ENCODE results near the gene SESN1. TPM values are rescaled to one million over a fixed set of nuclear protein-coding genes. Genes with fewer than 3 reads are reported as not detected.

Gene SESN1
- polyA plus RNA-seq, 2 donors, result 11.1 to 14.8 TPM

GRCh38 chr6:109071125-109071917 lies 23.3 kb downstream of the SESN1 start:
- Histone ChIP-seq H3K9me3 (ENCODE audit: control insufficient read depth in 2 of 2, insufficient read depth in 1 of 2, low read depth in 1 of 2, low read length in 1 of 2) (no peaks in the 10 kb centered on the region), H3K27me3 (ENCODE audit: control insufficient read depth in 1 of 2, insufficient read depth in 2 of 2, low read length in 2 of 2) (no peaks in the 10 kb centered on the region), H3K4me3 (ENCODE audit: low read depth in 1 of 2, low read length in 2 of 2) (no peak overlapping the region), H3K27ac (ENCODE audit: low read depth in 2 of 2, low read length in 1 of 2) (no peak overlapping the region), H3K4me1 (ENCODE audit: control insufficient read depth in 2 of 2, insufficient read depth in 2 of 2, low read length in 1 of 2) (no peaks in the 10 kb centered on the region), H3K36me3 (ENCODE audit: control insufficient read depth in 2 of 2, insufficient read depth in 2 of 2, low read length in 1 of 2) (no peaks in the 10 kb centered on the region)
- 50 to 60% methylated on average over 7 of the region's 7 CpGs for WGBS, 2 donors

GRCh38 chr6:109069746-109070145 lies 24.9 kb downstream of the SESN1 start:
- Histone ChIP-seq H3K36me3 (ENCODE audit: control insufficient read depth in 2 of 2, insufficient read depth in 2 of 2, low read length in 1 of 2) (no peaks in the 10 kb centered on the region), H3K4me3 (ENCODE audit: low read depth in 1 of 2, low read length in 2 of 2) (no peak overlapping the region), H3K4me1 (ENCODE audit: control insufficient read depth in 2 of 2, insufficient read depth in 2 of 2, low read length in 1 of 2) (no peaks in the 10 kb centered on the region), H3K27me3 (ENCODE audit: control insufficient read depth in 1 of 2, insufficient read depth in 2 of 2, low read length in 2 of 2) (no peaks in the 10 kb centered on the region), H3K9me3 (ENCODE audit: control insufficient read depth in 2 of 2, insufficient read depth in 1 of 2, low read depth in 1 of 2, low read length in 1 of 2) (no peaks in the 10 kb centered on the region), H3K27ac (ENCODE audit: low read depth in 2 of 2, low read length in 1 of 2) (no peak overlapping the region)
- 85 to 86% methylated on average over 2 of the region's 2 CpGs for WGBS, 2 donors

GRCh38 chr6:109062767-109063352 lies 31.8 kb downstream of the SESN1 start:
- Histone ChIP-seq H3K4me3 (ENCODE audit: low read depth in 1 of 2, low read length in 2 of 2) (no peak overlapping the region), H3K27me3 (ENCODE audit: control insufficient read depth in 1 of 2, insufficient read depth in 2 of 2, low read length in 2 of 2) (no peaks in the 10 kb centered on the region), H3K4me1 (ENCODE audit: control insufficient read depth in 2 of 2, insufficient read depth in 2 of 2, low read length in 1 of 2) (no peaks in the 10 kb centered on the region), H3K27ac (ENCODE audit: low read depth in 2 of 2, low read length in 1 of 2) (no peak overlapping the region), H3K9me3 (ENCODE audit: control insufficient read depth in 2 of 2, insufficient read depth in 1 of 2, low read depth in 1 of 2, low read length in 1 of 2) (no peaks in the 10 kb centered on the region), H3K36me3 (ENCODE audit: control insufficient read depth in 2 of 2, insufficient read depth in 2 of 2, low read length in 1 of 2) (no peaks in the 10 kb centered on the region)
- WGBS, 2 donors, result 85 to 92% methylated on average over 4 of the region's 4 CpGs

GRCh38 chr6:109062216-109062615 lies 32.4 kb downstream of the SESN1 start:
- H3K27me3 ChIP-seq (ENCODE audit: control insufficient read depth in 1 of 2, insufficient read depth in 2 of 2, low read length in 2 of 2), result no peaks in the 10 kb centered on the region
- H3K4me3 ChIP-seq (ENCODE audit: low read depth in 1 of 2, low read length in 2 of 2), result no peak overlapping the region
- H3K27ac ChIP-seq (ENCODE audit: low read depth in 2 of 2, low read length in 1 of 2), result no peak overlapping the region
- no peaks in the 10 kb centered on the region for H3K9me3 ChIP-seq (ENCODE audit: control insufficient read depth in 2 of 2, insufficient read depth in 1 of 2, low read depth in 1 of 2, low read length in 1 of 2)
- 81 to 90% methylated on average over 5 of the region's 5 CpGs for WGBS, 2 donors
- no peaks in the 10 kb centered on the region for H3K4me1 ChIP-seq (ENCODE audit: control insufficient read depth in 2 of 2, insufficient read depth in 2 of 2, low read length in 1 of 2)
- no peaks in the 10 kb centered on the region for H3K36me3 ChIP-seq (ENCODE audit: control insufficient read depth in 2 of 2, insufficient read depth in 2 of 2, low read length in 1 of 2)

GRCh38 chr6:109060571-109060970 lies 34.1 kb downstream of the SESN1 start:
- Histone ChIP-seq H3K27ac (ENCODE audit: low read depth in 2 of 2, low read length in 1 of 2) (no peak overlapping the region), H3K4me3 (ENCODE audit: low read depth in 1 of 2, low read length in 2 of 2) (no peak overlapping the region), H3K27me3 (ENCODE audit: control insufficient read depth in 1 of 2, insufficient read depth in 2 of 2, low read length in 2 of 2) (no peaks in the 10 kb centered on the region), H3K9me3 (ENCODE audit: control insufficient read depth in 2 of 2, insufficient read depth in 1 of 2, low read depth in 1 of 2, low read length in 1 of 2) (no peaks in the 10 kb centered on the region), H3K36me3 (ENCODE audit: control insufficient read depth in 2 of 2, insufficient read depth in 2 of 2, low read length in 1 of 2) (no peaks in the 10 kb centered on the region), H3K4me1 (ENCODE audit: control insufficient read depth in 2 of 2, insufficient read depth in 2 of 2, low read length in 1 of 2) (no peaks in the 10 kb centered on the region)
- 59 to 62% methylated on average over 2 of the region's 2 CpGs for WGBS, 2 donors

GRCh38 chr6:109059571-109060021 lies 35.0 kb downstream of the SESN1 start:
- H3K9me3 ChIP-seq (ENCODE audit: control insufficient read depth in 2 of 2, insufficient read depth in 1 of 2, low read depth in 1 of 2, low read length in 1 of 2), result no peaks in the 10 kb centered on the region
- H3K4me3 ChIP-seq (ENCODE audit: low read depth in 1 of 2, low read length in 2 of 2), result no peak overlapping the region
- H3K27me3 ChIP-seq (ENCODE audit: control insufficient read depth in 1 of 2, insufficient read depth in 2 of 2, low read length in 2 of 2), result no peaks in the 10 kb centered on the region
- no peak overlapping the region for H3K27ac ChIP-seq (ENCODE audit: low read depth in 2 of 2, low read length in 1 of 2)
- WGBS, 2 donors, result 45 to 46% methylated on average over 4 of the region's 4 CpGs
- no peaks in the 10 kb centered on the region for H3K4me1 ChIP-seq (ENCODE audit: control insufficient read depth in 2 of 2, insufficient read depth in 2 of 2, low read length in 1 of 2)
- no peaks in the 10 kb centered on the region for H3K36me3 ChIP-seq (ENCODE audit: control insufficient read depth in 2 of 2, insufficient read depth in 2 of 2, low read length in 1 of 2)

- H3K4me3 ChIP-seq (ENCODE audit: low read depth in 1 of 2, low read length in 2 of 2), result no peak overlapping the region
- no peak overlapping the region for H3K27ac ChIP-seq (ENCODE audit: low read depth in 2 of 2, low read length in 1 of 2)
- H3K4me1 ChIP-seq (ENCODE audit: control insufficient read depth in 2 of 2, insufficient read depth in 2 of 2, low read length in 1 of 2), result no peaks in the 10 kb centered on the region
- no peaks in the 10 kb centered on the region for H3K9me3 ChIP-seq (ENCODE audit: control insufficient read depth in 2 of 2, insufficient read depth in 1 of 2, low read depth in 1 of 2, low read length in 1 of 2)
- no peaks in the 10 kb centered on the region for H3K27me3 ChIP-seq (ENCODE audit: control insufficient read depth in 1 of 2, insufficient read depth in 2 of 2, low read length in 2 of 2)
- WGBS, 2 donors, result 52 to 64% methylated on average over 3 of the region's 3 CpGs
- H3K36me3 ChIP-seq (ENCODE audit: control insufficient read depth in 2 of 2, insufficient read depth in 2 of 2, low read length in 1 of 2), result no peaks in the 10 kb centered on the region
Measured at GRCh38 chr6:109059153-109059552, 35.5 kb downstream of the SESN1 start.

GRCh38 chr6:109058620-109059019 lies 36.0 kb downstream of the SESN1 start:
- no peak overlapping the region for H3K27ac ChIP-seq (ENCODE audit: low read depth in 2 of 2, low read length in 1 of 2)
- no peaks in the 10 kb centered on the region for H3K27me3 ChIP-seq (ENCODE audit: control insufficient read depth in 1 of 2, insufficient read depth in 2 of 2, low read length in 2 of 2)
- no peaks in the 10 kb centered on the region for H3K9me3 ChIP-seq (ENCODE audit: control insufficient read depth in 2 of 2, insufficient read depth in 1 of 2, low read depth in 1 of 2, low read length in 1 of 2)
- no peaks in the 10 kb centered on the region for H3K36me3 ChIP-seq (ENCODE audit: control insufficient read depth in 2 of 2, insufficient read depth in 2 of 2, low read length in 1 of 2)
- no peak overlapping the region for H3K4me3 ChIP-seq (ENCODE audit: low read depth in 1 of 2, low read length in 2 of 2)
- H3K4me1 ChIP-seq (ENCODE audit: control insufficient read depth in 2 of 2, insufficient read depth in 2 of 2, low read length in 1 of 2), result no peaks in the 10 kb centered on the region
- WGBS, 2 donors, result 57 to 63% methylated on average over 2 of the region's 2 CpGs

- H3K4me3 ChIP-seq (ENCODE audit: low read depth in 1 of 2, low read length in 2 of 2), result no peak overlapping the region
- no peaks in the 10 kb centered on the region for H3K9me3 ChIP-seq (ENCODE audit: control insufficient read depth in 2 of 2, insufficient read depth in 1 of 2, low read depth in 1 of 2, low read length in 1 of 2)
- no peaks in the 10 kb centered on the region for H3K27me3 ChIP-seq (ENCODE audit: control insufficient read depth in 1 of 2, insufficient read depth in 2 of 2, low read length in 2 of 2)
- no peak overlapping the region for H3K27ac ChIP-seq (ENCODE audit: low read depth in 2 of 2, low read length in 1 of 2)
- no peaks in the 10 kb centered on the region for H3K4me1 ChIP-seq (ENCODE audit: control insufficient read depth in 2 of 2, insufficient read depth in 2 of 2, low read length in 1 of 2)
- H3K36me3 ChIP-seq (ENCODE audit: control insufficient read depth in 2 of 2, insufficient read depth in 2 of 2, low read length in 1 of 2), result no peaks in the 10 kb centered on the region
Measured at GRCh38 chr6:109056661-109057060, 38.0 kb downstream of the SESN1 start.

GRCh38 chr6:109055771-109056235 lies 38.8 kb downstream of the SESN1 start:
- Histone ChIP-seq H3K4me3 (ENCODE audit: low read depth in 1 of 2, low read length in 2 of 2) (no peak overlapping the region), H3K27ac (ENCODE audit: low read depth in 2 of 2, low read length in 1 of 2) (no peak overlapping the region), H3K4me1 (ENCODE audit: control insufficient read depth in 2 of 2, insufficient read depth in 2 of 2, low read length in 1 of 2) (no peaks in the 10 kb centered on the region), H3K36me3 (ENCODE audit: control insufficient read depth in 2 of 2, insufficient read depth in 2 of 2, low read length in 1 of 2) (no peaks in the 10 kb centered on the region), H3K9me3 (ENCODE audit: control insufficient read depth in 2 of 2, insufficient read depth in 1 of 2, low read depth in 1 of 2, low read length in 1 of 2) (no peaks in the 10 kb centered on the region), H3K27me3 (ENCODE audit: control insufficient read depth in 1 of 2, insufficient read depth in 2 of 2, low read length in 2 of 2) (no peaks in the 10 kb centered on the region)
- WGBS, 2 donors, result 80 to 94% methylated on average over 1 of the region's 1 CpG
